Peyer's patch (tissue), 4 donors: Measurements from ENCODE around the gene CACYBP. TPM values are rescaled to one million over a fixed set of nuclear protein-coding genes. Genes with fewer than 3 reads are reported as not detected.
"Not testable (repeated sequence)": the region's sequence is repeated elsewhere in the genome, so short reads cannot be mapped to it uniquely, and the experiment has no call there.

ENCODE experiments used
- DNase-seq, 3 donors: peaks; one replicate each; pipeline ENCODE4 v3.0.0-alpha.2; 2017 to 2019
- H3K27ac ChIP-seq, 4 donors: fragments of 200-600 bp; sonication (generic); one replicate each; pipeline ENCODE4 v1.5.1; 2016 to 2019
- H3K27me3 ChIP-seq, 2 donors: fragments of 200-600 bp; sonication (generic); one replicate each; pipeline ENCODE4 v1.5.1; 2019
- H3K36me3 ChIP-seq, 3 donors: fragments of 200-600 bp; sonication (generic); one replicate each; pipeline ENCODE4 v1.5.1; 2016 to 2019
- H3K4me1 ChIP-seq, 4 donors: fragments of 200-600 bp; sonication (generic); one replicate each; pipeline ENCODE4 v1.5.1; 2016 to 2019
- H3K4me3 ChIP-seq, 4 donors: fragments of 200-600 bp; sonication (generic); 1 replicate in 3 of 4; 2 replicates in 1 of 4; pipeline ENCODE4 v1.5.1; 2016 to 2019; ENCODE audit warnings: mild to moderate bottlenecking in 1 of 4
- H3K9me3 ChIP-seq, 4 donors: fragments of 200-600 bp; sonication (generic); one replicate each; pipeline ENCODE4 v1.5.1; 2016 to 2019; ENCODE audit warnings: mild to moderate bottlenecking in 1 of 4
- CTCF ChIP-seq, 6 experiments: fragments of 450-650 bp in 4 of 6; fragments of 200-600 bp in 2 of 6; sonication (generic) in 1 of 6; IDR thresholded peaks; one replicate each; pipeline ENCODE4 v1.5.1; 2017 to 2019; ENCODE audit warnings: antibody characterized with exemption in 6 of 6, mild to moderate bottlenecking in 3 of 6, moderate library complexity in 1 of 6
- POLR2A ChIP-seq, 2 donors: fragments of 450-650 bp; IDR thresholded peaks; one replicate each; pipeline ENCODE4 v1.5.1; 2017; ENCODE audit warnings: antibody characterized with exemption in 2 of 2, mild to moderate bottlenecking in 2 of 2, moderate library complexity in 2 of 2
- total RNA-seq, 4 donors: library from RNA; depleted of rRNA; stranded (reverse); fragments of >200 nt; gene quantifications; one replicate each; pipeline ENCODE4 v1.1.0, GENCODE V29; 2016

CACYBP gene
- total RNA-seq, 4 donors from 2014 or later, result 15.3 to 139 (median 89.6) TPM

DNA sequence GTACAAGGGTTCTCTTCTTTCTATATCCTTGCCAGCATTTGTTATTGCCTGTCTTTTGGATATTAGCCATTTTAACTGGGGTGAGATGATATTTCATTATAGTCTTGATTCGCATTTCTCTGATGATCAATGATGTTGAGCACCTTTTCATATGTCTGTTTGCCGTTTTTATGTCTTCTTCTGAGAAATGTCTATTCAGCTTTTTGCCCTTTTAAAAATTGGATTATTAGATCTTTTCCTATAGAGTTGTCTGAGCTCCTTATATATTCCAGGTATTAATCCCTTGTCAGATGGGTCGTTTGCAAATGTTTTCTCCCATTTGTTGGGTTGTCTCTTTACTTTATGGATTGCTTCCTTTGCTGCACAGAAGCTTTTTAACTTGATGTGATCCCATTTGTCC, 42.9 kb downstream of the CACYBP start:
- TF ChIP-seq CTCF (IDR thresholded peaks at IDR 0.05) (no peak), POLR2A (IDR thresholded peaks at IDR 0.05) (no peak)
- Histone ChIP-seq H3K9me3 (no peaks in the 10 kb centered on the region), H3K27me3 (no peaks in the 10 kb centered on the region), H3K4me3 (no peak overlapping the region), H3K4me1 (no peaks in the 10 kb centered on the region), H3K36me3 (no peaks in the 10 kb centered on the region), H3K27ac (no peak overlapping the region)
- DNase-seq, result no peak

DNA sequence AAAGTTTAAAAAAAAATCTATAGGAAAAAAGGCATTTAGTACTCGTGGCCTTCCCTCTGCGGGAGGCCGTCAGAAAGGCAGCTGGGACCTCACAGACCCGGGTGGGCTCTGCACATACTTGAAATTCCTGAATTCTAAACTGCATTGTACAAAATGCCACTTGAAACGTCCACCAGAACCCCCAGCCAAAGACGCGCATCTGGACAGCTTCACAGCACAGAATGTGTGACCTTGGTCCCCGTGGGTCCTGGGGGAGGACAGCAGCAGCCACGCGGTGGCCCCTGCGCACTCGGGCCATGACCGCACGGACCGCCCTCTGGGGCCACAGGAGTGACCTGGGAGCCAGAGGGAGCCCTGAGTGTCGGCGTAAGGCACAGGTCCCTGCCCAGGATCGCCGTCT, 44.1 kb downstream of the CACYBP start:
- Histone ChIP-seq H3K9me3 (no peaks in the 10 kb centered on the region), H3K4me3 (no peak overlapping the region), H3K4me1 (no peaks in the 10 kb centered on the region), H3K27ac (no peak overlapping the region), H3K36me3 (no peaks in the 10 kb centered on the region), H3K27me3 (no peaks in the 10 kb centered on the region)
- TF ChIP-seq POLR2A (IDR thresholded peaks at IDR 0.05), result no peak
- no peak for TF ChIP-seq CTCF (IDR thresholded peaks at IDR 0.05)
- DNase-seq, result no peak

GRCh38 chr1:175044591-175044990, 44.8 kb downstream of the CACYBP start:
- not testable (repeated sequence) for H3K36me3 ChIP-seq, H3K27ac ChIP-seq, H3K4me1 ChIP-seq, H3K9me3 ChIP-seq, H3K4me3 ChIP-seq, H3K27me3 ChIP-seq, DNase-seq

- no peaks in the 10 kb centered on the region for H3K36me3 ChIP-seq
- no peak for DNase-seq
- H3K4me1 ChIP-seq, result no peaks in the 10 kb centered on the region
- H3K4me3 ChIP-seq, result no peak overlapping the region
- no peaks in the 10 kb centered on the region for H3K27me3 ChIP-seq
- no peak for TF ChIP-seq POLR2A (IDR thresholded peaks at IDR 0.05)
- TF ChIP-seq CTCF (IDR thresholded peaks at IDR 0.05), result no peak
- H3K27ac ChIP-seq, result no peak overlapping the region
- H3K9me3 ChIP-seq, result no peaks in the 10 kb centered on the region
Measured at GRCh38 chr1:175045097-175045496, 45.4 kb downstream of the CACYBP start.

GRCh38 chr1:175045519-175045918, 45.8 kb downstream of the CACYBP start:
- Histone ChIP-seq H3K9me3 (no peaks in the 10 kb centered on the region), H3K36me3 (no peaks in the 10 kb centered on the region), H3K27me3 (no peaks in the 10 kb centered on the region), H3K4me1 (no peaks in the 10 kb centered on the region), H3K27ac (no peak overlapping the region), H3K4me3 (no peak overlapping the region)
- DNase-seq, result no peak
- TF ChIP-seq POLR2A (IDR thresholded peaks at IDR 0.05) (no peak), CTCF (IDR thresholded peaks at IDR 0.05) (no peak)

DNA sequence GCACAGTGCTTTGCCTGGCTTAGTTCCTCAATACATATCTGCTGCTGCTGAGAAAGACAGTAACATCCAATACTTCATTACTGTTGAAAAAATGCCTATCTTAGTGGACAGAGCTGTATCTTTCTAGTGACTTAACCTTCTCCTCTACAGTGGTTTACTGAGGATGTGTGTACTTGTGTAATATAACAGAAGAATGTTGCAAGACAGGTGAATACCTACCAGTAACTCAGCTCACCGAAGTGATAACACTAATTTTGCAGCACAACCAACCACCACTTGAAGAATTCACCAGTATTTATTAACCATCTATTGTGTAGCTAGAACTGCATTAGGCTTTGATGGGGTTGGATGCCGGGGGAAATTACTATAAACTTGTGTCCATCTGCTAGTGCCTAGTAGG, 51.2 kb downstream of the CACYBP start:
- Histone ChIP-seq H3K27ac (no peak overlapping the region), H3K27me3 (no peaks in the 10 kb centered on the region), H3K4me1 (no peaks in the 10 kb centered on the region), H3K9me3 (no peaks in the 10 kb centered on the region), H3K4me3 (no peak overlapping the region), H3K36me3 (no peaks in the 10 kb centered on the region)
- no peak for DNase-seq
- TF ChIP-seq POLR2A (IDR thresholded peaks at IDR 0.05), result no peak
- no peak for TF ChIP-seq CTCF (IDR thresholded peaks at IDR 0.05)
